Immature natural killer cell (primary cell): ENCODE measurements around the gene RPS19. TPM values are rescaled to one million over a fixed set of nuclear protein-coding genes. Genes with fewer than 3 reads are reported as not detected.

Experiments
- DNase-seq, 3 donors: peaks; one replicate each; pipeline ENCODE4 v3.0.0; 2022; ENCODE audit warnings: mixed read lengths in 1 of 3
- H3K27ac Mint-ChIP-seq, 6 donors: one replicate each; pipeline ENCODE4 v1.8.0; 2020; ENCODE audit warnings: mixed read lengths in 6 of 6, mild to moderate bottlenecking in 5 of 6, inconsistent platforms in 4 of 6, moderate library complexity in 3 of 6
- H3K27me3 Mint-ChIP-seq, 3 donors: one replicate each; pipeline ENCODE4 v1.8.0; 2020 to 2021; ENCODE audit warnings: low read depth in 3 of 3, mild to moderate bottlenecking in 3 of 3, mixed read lengths in 3 of 3, moderate library complexity in 3 of 3, inconsistent platforms in 1 of 3
- H3K36me3 Mint-ChIP-seq, 3 donors: one replicate each; pipeline ENCODE4 v1.8.0; 2020; ENCODE audit warnings: mixed read lengths in 3 of 3, inconsistent platforms in 2 of 3, mild to moderate bottlenecking in 2 of 3
- H3K4me1 Mint-ChIP-seq, 2 donors: one replicate each; pipeline ENCODE4 v1.8.0; 2020; ENCODE audit warnings: inconsistent platforms in 2 of 2, mild to moderate bottlenecking in 2 of 2, mixed read lengths in 2 of 2, moderate library complexity in 1 of 2
- H3K4me3 Mint-ChIP-seq, 5 donors: one replicate each; pipeline ENCODE4 v1.8.0; 2020; ENCODE audit warnings: mild to moderate bottlenecking in 5 of 5, mixed read lengths in 5 of 5, inconsistent platforms in 3 of 5, moderate library complexity in 3 of 5
- H3K9me3 Mint-ChIP-seq, 6 donors: one replicate each; pipeline ENCODE4 v1.8.0; 2020; ENCODE audit warnings: mild to moderate bottlenecking in 6 of 6, mixed read lengths in 6 of 6, inconsistent platforms in 4 of 6, moderate library complexity in 3 of 6
- polyA plus RNA-seq, 3 donors: library from polyadenylated mRNA; unstranded; fragments of 300-500 nt; fragmentation: Illumina TruSeq; gene quantifications; one replicate each; pipeline ENCODE4 v1.2.3, GENCODE V29; 2021

Gene RPS19
- polyA plus RNA-seq, 3 donors from 2014 or later: 2,260 to 5,043 (median 3,564) TPM

DNA sequence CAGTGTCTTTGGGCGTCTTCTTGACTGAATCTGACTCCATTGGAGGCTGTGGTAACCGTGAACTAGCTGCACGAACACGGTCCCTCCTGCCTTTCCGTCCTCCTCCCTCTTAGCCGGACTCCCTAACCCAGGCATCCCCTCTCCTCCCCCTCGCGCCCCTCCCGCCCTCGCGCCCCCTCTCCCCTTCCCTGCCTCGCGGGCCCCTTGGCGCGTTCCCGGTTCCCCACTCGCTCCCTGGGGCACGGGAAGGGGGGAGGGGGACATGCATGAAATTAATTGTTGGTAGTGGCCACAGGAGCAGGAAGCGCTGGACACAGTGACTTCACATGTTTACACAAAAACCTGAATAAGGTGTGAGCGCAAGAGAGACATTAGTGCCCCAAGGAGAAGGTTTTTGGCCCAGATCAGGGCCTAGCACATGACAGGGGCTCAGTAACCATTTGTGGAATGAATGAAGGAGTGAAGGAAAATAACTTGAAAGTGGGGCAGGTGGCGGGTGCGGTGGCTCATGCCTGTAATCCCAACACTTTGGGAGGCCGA is 14.9 kb upstream of the RPS19 start:
- Mint-ChIP-seq H3K36me3 (no peaks in the 10 kb centered on the region), H3K27ac (no peak overlapping the region), H3K4me1 (no peaks in the 10 kb centered on the region), H3K9me3 (no peaks in the 10 kb centered on the region), H3K4me3 (no peak overlapping the region), H3K27me3 (peaks cover 2 to 4% (median 3%) of the 10 kb centered on the region in 3 donors)
- no peak for DNase-seq

DNA sequence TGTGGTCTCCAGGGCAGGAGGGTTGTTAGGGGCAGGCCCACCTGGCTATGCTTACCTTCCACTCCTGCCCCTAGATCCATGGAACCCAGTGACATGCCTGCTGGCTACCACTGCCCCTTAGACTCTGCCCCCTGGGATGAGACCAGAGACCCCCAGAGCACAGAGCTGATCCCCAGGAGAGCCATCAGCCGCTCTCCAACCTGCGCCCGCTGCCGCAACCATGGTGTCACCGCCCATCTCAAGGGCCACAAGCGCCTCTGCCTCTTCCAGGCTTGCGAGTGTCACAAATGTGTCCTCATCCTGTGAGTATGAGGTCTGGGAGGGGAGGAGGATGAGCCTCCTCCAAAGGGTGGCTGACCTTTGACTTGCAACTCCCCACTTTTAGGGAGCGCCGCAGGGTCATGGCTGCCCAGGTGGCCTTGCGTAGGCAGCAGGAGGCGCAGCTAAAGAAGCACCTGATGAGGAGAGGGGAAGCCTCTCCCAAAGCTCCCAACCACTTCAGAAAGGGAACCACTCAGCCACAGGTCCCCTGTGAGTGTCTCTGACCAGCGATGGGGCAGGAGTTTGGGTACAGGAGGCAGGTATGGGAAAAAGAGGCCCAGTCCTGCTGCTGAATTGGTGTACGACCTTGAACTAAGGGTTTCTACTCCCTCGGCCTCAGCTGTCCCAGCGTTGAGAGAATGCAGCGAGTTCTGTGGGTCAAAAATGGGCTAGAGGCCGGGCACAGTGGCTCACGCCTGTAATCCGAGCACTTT is 12.5 kb upstream of the RPS19 start:
- H3K27me3 Mint-ChIP-seq: peaks cover 1 to 4% (median 3%) of the 10 kb centered on the region in 3 donors
- no peaks in the 10 kb centered on the region for H3K4me1 Mint-ChIP-seq
- H3K36me3 Mint-ChIP-seq: no peaks in the 10 kb centered on the region
- no peaks in the 10 kb centered on the region for H3K9me3 Mint-ChIP-seq
- no peak overlapping the region for H3K4me3 Mint-ChIP-seq
- DNase-seq: no peak
- H3K27ac Mint-ChIP-seq: no peak overlapping the region

DNA sequence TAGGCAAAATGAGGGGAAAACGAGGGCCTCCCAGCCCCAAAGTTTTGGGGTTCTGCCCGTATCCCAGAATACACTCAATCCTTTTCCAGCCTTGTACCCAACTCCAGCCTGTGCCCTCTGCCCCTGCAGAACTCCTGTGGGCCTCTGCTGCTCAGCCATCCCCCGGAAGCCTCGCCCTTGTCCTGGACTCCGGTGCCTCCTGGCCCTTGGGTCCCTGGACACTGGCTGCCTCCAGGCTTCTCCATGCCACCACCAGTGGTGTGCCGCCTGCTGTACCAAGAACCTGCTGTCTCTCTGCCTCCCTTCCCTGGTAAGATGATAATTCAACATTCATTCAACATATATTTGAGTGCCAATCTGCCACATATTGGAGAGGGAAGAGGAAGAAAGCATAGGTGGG is 11.4 kb upstream of the RPS19 start:
- Mint-ChIP-seq H3K9me3 (no peaks in the 10 kb centered on the region), H3K4me1 (no peaks in the 10 kb centered on the region), H3K4me3 (no peak overlapping the region), H3K36me3 (no peaks in the 10 kb centered on the region), H3K27me3 (peaks cover 1 to 4% (median 3%) of the 10 kb centered on the region in 3 donors), H3K27ac (no peak overlapping the region)
- DNase-seq: no peak

DNA sequence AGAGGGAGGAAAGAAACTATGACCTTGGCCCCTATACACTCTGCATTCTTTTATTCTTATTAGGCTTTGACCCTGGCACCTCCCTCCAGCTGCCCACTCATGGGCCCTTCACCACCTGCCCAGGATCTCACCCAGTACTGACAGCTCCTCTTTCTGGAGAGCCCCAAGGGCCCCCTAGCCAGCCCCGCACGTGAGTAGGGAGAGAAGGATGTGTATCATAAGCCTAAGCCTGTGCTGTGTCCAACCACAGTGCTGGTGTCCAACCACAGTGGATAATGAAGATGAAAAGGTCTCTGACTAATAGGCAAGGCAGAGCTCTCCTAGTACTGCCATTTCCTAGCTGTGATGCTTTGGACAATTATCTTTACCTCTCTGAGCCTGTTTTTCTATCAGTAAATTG is 11.0 kb upstream of the RPS19 start:
- Mint-ChIP-seq H3K27ac (no peak overlapping the region), H3K4me1 (no peaks in the 10 kb centered on the region), H3K36me3 (no peaks in the 10 kb centered on the region), H3K27me3 (peaks cover 1 to 4% (median 3%) of the 10 kb centered on the region in 3 donors), H3K4me3 (no peak overlapping the region), H3K9me3 (no peaks in the 10 kb centered on the region)
- DNase-seq: no peak

DNA sequence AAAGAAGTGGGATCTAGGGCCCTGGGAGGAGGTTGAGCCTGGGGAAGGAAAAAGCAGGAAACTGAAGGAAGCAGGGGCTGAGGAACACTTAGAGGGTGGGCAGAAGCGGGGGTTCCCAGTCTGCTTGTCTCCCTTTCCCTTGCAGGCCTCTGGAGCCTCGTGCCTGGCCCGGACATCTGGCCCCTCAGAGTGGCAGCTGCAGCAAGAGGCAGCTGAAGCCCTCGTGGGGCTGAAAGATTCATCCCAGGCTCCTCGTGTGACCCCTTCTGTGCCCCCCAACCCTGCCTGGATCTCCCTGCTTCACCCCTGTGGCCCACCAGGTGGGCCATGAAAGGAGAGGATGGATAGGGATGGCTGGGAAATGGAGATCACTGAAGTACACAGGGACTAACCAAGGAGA is 9.7 kb upstream of the RPS19 start:
- Mint-ChIP-seq H3K4me1 (no peaks in the 10 kb centered on the region), H3K27ac (no peak overlapping the region), H3K9me3 (no peaks in the 10 kb centered on the region), H3K27me3 (peaks cover 1 to 6% (median 6%) of the 10 kb centered on the region in 3 donors), H3K36me3 (no peaks in the 10 kb centered on the region), H3K4me3 (no peak overlapping the region)
- DNase-seq: no peak

DNA sequence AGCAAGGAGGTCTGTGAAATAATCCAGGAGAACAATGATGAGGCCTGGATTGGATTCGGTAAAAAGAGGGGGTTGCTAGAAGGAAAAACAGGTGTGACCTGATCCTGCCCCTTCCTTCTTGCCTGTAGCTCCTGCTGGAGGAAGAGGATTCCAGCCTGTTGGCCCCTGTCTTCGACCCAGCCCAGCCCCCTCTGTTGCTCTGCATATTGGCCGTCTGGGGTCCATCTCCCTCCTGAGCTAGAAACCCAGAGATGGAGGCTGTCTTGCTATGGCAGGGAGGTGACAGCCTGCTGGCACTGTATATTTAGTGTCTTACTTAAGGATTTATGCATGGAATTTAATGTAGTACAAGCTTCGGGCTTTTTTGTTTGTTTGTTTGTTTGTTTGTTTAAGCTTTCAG is 8.6 kb upstream of the RPS19 start:
- H3K9me3 Mint-ChIP-seq: no peaks in the 10 kb centered on the region

DNA sequence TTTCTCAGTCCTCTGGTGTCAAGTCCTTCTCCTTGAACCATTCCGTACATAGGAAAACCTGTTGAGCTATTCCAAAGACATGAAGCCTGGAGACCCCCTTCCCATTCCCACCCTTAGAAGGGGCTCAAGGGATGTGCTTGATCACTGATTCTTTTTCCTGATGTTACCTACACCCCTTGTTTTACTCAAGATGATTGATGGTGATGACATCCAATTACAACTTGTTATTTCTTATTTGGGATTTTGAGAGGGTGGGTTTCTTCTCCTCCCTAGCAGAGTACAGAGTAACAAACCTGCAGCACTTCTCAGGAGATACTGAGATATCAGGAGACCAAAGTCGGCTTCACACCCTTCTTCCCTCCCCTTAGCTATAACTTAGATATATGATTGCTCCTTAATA is 6.7 kb upstream of the RPS19 start:
- H3K27me3 Mint-ChIP-seq: peaks cover 1 to 3% (median 3%) of the 10 kb centered on the region in 3 donors
- H3K4me1 Mint-ChIP-seq: no peaks in the 10 kb centered on the region
- H3K9me3 Mint-ChIP-seq: no peaks in the 10 kb centered on the region
- no peak overlapping the region for H3K4me3 Mint-ChIP-seq
- H3K36me3 Mint-ChIP-seq: no peaks in the 10 kb centered on the region
- DNase-seq: no peak
- no peak overlapping the region for H3K27ac Mint-ChIP-seq

More for the DNA sequence above, 8.6 kb upstream of the RPS19 start:
- Mint-ChIP-seq H3K27ac (no peak overlapping the region), H3K36me3 (no peaks in the 10 kb centered on the region), H3K4me3 (no peak overlapping the region), H3K27me3 (peaks cover 1 to 4% (median 3%) of the 10 kb centered on the region in 3 donors), H3K4me1 (no peaks in the 10 kb centered on the region)
- DNase-seq: no peak

DNA sequence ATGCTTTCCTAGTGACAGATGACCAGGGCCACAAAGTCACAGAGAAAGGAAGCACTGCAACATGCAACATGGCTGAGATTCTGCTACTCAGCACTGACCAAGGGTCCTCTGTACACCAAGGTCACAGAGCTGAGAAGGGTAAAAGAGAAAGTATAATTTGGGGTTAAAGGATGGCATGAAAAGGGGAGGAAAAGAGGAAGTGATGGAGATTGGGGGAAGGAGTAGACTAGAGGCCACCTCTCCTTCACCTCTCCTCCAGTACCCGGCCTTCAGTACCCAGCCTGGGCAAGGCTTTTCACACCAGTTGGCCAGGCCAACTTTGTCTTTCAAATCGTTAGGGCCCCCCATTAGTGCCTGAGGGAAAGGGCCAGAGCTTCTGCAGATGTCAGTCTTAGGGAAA is 6.3 kb upstream of the RPS19 start:
- H3K4me1 Mint-ChIP-seq: no peaks in the 10 kb centered on the region

DNA sequence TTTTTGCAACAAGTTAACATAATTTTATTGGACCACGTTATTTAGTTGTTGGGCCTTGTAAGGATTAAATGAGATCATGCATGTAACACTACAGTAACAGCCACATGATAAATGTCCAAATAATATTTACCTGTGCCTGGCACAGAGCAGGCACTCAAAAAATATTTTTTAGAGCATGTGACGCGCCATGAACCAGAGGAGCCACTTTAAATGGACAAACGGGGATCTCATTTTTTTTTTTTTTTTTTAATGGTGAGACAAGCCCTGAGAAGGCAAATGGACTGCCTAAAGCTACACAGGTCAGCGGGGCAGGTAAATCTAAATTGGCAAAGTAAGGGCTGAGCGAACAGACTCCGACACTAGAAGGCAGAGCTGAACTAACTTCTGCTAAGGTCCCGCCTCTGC is 840 bp upstream of the RPS19 start:
- Mint-ChIP-seq H3K4me3 (peak overlapping the region; percentile 91 to 98 (median 93)), H3K9me3 (no peaks in the 10 kb centered on the region), H3K36me3 (peaks cover 6 to 21% (median 15%) of the 10 kb centered on the region in 3 donors), H3K4me1 (peaks cover 45 to 48% of the 10 kb centered on the region in 2 donors), H3K27me3 (peaks cover 4 to 10% (median 9%) of the 10 kb centered on the region in 3 donors), H3K27ac (peak overlapping the region; percentile 91 to 99 (median 98))
- no peak for DNase-seq

More for the DNA sequence above, 6.3 kb upstream of the RPS19 start:
- Mint-ChIP-seq H3K36me3 (no peaks in the 10 kb centered on the region), H3K27me3 (peaks cover 1 to 3% (median 3%) of the 10 kb centered on the region in 3 donors), H3K27ac (no peak overlapping the region), H3K4me3 (no peak overlapping the region), H3K9me3 (no peaks in the 10 kb centered on the region)
- no peak for DNase-seq

DNA sequence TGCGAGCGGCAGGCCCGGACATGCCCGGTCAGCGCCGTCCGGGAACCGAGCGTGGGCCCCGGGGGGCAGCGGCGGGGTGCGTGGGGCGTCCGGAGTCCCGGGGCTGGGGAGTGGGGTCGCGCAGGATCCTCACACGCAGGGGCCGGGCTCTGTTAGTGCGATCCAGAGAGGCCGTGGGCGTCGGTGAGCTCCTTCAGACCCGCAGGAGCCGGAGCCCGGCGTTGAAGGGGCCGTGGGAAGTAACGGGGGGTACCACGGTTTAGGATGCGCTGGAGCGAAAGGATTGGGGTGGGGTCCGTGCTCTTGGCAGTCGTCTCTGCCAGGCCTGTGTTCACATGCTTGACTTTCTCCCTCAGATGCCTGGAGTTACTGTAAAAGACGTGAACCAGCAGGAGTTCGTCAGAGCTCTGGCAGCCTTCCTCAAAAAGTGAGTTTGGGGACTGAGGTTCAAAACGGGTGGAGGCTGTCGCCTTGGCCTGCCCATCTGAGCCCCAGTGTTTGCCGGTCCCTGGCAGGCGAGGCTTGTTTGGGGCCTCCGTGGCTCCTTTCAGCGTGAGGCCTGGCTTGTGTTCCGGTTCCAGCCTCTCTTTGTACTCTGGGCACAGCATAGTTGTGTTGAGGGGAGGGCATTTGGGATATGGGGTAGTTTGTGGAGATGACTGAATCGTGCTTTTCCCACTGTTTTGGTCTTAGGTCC is 512 bp downstream of the RPS19 start:
- Mint-ChIP-seq H3K27ac (peak overlapping the region; percentile 86 to 94 (median 91)), H3K27me3 (peaks cover 1 to 10% (median 8%) of the 10 kb centered on the region in 3 donors), H3K4me3 (peak overlapping the region; percentile 82 to 98 (median 91)), H3K36me3 (peaks cover 11 to 26% (median 15%) of the 10 kb centered on the region in 3 donors), H3K4me1 (peaks cover 50 to 54% of the 10 kb centered on the region in 2 donors), H3K9me3 (no peaks in the 10 kb centered on the region)
- no peak for DNase-seq

DNA sequence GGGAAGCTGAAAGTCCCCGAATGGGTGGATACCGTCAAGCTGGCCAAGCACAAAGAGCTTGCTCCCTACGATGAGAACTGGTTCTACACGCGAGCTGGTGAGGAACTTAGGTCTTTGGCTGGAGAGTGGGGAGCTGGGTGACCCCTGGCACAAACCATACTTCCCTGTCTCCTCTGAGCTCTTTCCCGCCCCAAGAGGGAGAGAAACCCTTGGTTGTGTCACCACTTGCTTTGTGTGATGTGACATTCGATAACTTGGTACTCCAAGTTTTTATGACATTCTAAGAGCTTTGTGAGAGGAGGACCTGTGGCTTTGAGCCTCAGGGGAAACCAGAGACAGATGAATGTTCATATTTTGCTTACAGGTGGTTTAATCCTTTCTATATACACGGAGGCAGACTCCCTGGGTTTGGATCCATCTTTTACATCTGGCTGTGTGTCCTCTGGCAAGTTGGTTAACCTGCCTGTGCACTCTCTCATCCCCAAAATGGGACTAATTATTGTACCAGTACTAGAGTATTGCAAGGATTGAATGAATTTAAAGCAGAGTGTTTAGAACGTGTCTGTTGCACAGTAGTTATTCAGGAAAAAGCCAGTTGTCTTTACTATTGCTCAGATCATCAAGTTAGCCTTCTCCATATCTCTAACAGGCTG is 1.2 kb downstream of the RPS19 start:
- Mint-ChIP-seq H3K27me3 (peaks cover 1 to 10% (median 8%) of the 10 kb centered on the region in 3 donors), H3K36me3 (peaks cover 11 to 26% (median 15%) of the 10 kb centered on the region in 3 donors), H3K27ac (peak overlapping the region; percentile 86 to 94 (median 91)), H3K4me1 (peaks cover 51 to 54% of the 10 kb centered on the region in 2 donors), H3K9me3 (no peaks in the 10 kb centered on the region), H3K4me3 (peak overlapping the region; percentile 82 to 98 (median 91))
- no peak for DNase-seq

DNA sequence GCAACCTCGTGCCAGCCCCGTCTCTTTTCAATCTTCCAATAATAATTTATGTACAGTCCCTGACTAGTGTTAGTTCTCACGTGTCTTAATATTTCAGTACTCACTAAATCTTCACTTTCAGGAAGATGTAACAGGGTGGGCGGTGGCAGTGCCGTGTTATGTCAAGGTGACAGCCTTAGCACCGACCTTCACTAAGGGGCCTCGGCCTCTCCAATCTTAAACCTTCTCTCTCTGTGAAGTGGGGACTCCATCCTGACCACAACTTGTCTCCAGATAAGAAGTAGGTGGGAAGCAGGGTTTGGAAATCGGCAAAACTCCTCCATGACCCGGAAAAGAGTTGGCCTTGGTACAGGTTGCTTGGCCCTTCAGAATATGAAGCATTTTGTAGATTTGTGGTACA is 1.8 kb downstream of the RPS19 start:
- DNase-seq: no peak
- no peaks in the 10 kb centered on the region for H3K9me3 Mint-ChIP-seq
- H3K4me1 Mint-ChIP-seq: peaks cover 54% of the 10 kb centered on the region in 2 donors
- H3K27ac Mint-ChIP-seq: peak overlapping the region in 5 of 6 donors; percentile 43 to 94 (median 91)
- H3K36me3 Mint-ChIP-seq: peaks cover 11 to 26% (median 15%) of the 10 kb centered on the region in 3 donors
- H3K27me3 Mint-ChIP-seq: peaks cover 1 to 10% (median 8%) of the 10 kb centered on the region in 3 donors
- H3K4me3 Mint-ChIP-seq: peak overlapping the region; percentile 63 to 98 (median 91)

DNA sequence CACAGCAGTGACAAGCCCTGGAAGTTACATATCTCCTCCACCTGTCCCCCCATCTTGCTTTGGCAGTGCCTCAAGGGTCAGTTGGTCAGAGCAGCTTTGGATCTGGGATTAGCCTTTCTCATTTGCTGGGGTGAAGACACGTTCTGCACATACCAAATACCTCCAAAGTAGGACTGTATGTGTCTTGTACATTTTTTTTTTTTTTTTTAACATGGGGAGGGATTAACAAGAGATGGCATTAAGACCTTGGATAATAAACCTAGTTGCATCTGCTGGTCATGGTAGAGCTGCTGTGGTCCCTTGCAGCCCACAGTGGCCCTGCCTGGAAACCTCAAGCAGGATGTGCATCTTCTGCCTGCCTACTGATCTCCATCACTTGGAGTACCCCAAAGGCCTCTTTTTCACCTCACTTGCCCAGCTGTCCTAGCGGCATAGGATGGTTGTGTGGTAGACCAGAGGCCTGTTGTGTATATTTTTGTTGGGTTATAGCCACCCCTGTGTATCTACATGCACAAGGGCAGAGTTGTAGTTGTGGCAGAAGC is 2.5 kb downstream of the RPS19 start:
- H3K36me3 Mint-ChIP-seq: peaks cover 11 to 26% (median 15%) of the 10 kb centered on the region in 3 donors
- H3K4me3 Mint-ChIP-seq: peak overlapping the region in 4 of 5 donors; percentile 42 to 93 (median 59)
- H3K4me1 Mint-ChIP-seq: peaks cover 54% of the 10 kb centered on the region in 2 donors
- DNase-seq: no peak
- peaks cover 1 to 10% (median 8%) of the 10 kb centered on the region in 3 donors for H3K27me3 Mint-ChIP-seq
- no peaks in the 10 kb centered on the region for H3K9me3 Mint-ChIP-seq
- H3K27ac Mint-ChIP-seq: peak overlapping the region in 4 of 6 donors; percentile 13 to 92 (median 60)
